Measurements from ENCODE around the gene TNFSF9.

DNA sequence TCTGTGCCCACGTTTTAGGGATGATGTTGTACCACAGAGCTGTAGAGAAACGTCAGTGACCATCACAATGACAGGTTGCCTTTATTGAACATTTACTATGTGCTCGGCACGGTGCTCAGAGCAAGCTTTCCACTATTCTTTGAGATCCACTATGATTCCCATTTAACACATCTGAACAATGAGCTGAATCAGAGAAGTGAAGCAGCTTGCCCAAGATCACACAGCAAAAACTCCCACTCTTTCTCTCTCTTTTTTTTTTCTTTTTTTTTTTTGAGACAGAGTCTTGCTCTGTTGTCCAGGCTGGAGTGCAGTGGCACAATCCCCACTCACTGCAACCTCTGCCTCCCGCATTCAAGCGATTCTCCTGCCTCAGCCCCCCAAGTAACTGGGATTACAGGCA, 8.1 kb upstream of the TNFSF9 start:
- TF ChIP-seq EP300 (IDR thresholded peaks at IDR 0.05) (no peak), POLR2A (IDR thresholded peaks at IDR 0.05; ENCODE audit: low read length) (no peak), NR3C1 (IDR thresholded peaks at IDR 0.05) (no peak), CHD2 (IDR thresholded peaks at IDR 0.05; ENCODE audit: low read length, partially characterized antibody) (no peak), BHLHE40 (IDR thresholded peaks at IDR 0.05; ENCODE audit: low read depth, low read length) (no peak), RAD21 (conservative IDR thresholded peaks at IDR 0.05 in 1 of 2, IDR thresholded peaks at IDR 0.05 in 1 of 2) (no peak), KDM1A (IDR thresholded peaks at IDR 0.05; ENCODE audit: low read depth) (no peak), NFE2L2 (conservative IDR thresholded peaks at IDR 0.05; ENCODE audit: low read length) (no peak), FOSL2 (IDR thresholded peaks at IDR 0.05) (no peak), FOSL2 (CRISPR knock-in tag; IDR thresholded peaks at IDR 0.05) (no peak)
- TF ChIP-seq, protein P1, sequence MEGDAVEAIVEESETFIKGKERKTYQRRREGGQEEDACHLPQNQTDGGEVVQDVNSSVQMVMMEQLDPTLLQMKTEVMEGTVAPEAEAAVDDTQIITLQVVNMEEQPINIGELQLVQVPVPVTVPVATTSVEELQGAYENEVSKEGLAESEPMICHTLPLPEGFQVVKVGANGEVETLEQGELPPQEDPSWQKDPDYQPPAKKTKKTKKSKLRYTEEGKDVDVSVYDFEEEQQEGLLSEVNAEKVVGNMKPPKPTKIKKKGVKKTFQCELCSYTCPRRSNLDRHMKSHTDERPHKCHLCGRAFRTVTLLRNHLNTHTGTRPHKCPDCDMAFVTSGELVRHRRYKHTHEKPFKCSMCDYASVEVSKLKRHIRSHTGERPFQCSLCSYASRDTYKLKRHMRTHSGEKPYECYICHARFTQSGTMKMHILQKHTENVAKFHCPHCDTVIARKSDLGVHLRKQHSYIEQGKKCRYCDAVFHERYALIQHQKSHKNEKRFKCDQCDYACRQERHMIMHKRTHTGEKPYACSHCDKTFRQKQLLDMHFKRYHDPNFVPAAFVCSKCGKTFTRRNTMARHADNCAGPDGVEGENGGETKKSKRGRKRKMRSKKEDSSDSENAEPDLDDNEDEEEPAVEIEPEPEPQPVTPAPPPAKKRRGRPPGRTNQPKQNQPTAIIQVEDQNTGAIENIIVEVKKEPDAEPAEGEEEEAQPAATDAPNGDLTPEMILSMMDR (IDR thresholded peaks at IDR 0.05): no peak
- TF ChIP-seq, protein P2, sequence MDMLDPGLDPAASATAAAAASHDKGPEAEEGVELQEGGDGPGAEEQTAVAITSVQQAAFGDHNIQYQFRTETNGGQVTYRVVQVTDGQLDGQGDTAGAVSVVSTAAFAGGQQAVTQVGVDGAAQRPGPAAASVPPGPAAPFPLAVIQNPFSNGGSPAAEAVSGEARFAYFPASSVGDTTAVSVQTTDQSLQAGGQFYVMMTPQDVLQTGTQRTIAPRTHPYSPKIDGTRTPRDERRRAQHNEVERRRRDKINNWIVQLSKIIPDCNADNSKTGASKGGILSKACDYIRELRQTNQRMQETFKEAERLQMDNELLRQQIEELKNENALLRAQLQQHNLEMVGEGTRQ (IDR thresholded peaks at IDR 0.05): no peak
